B cell (primary cell): ENCODE data around the gene MPC1. TPM values are rescaled to one million over a fixed set of nuclear protein-coding genes. Genes with fewer than 3 reads are reported as not detected.

Source experiments
- ATAC-seq: fragments of 200-7000 bp; cut with Tn5 transposase; one replicate; pipeline ENCODE4 v1.10.0; 2021; ENCODE audit warnings: low read depth, mild to moderate bottlenecking, moderate number of reproducible peaks, moderate library complexity
- CTCF ChIA-PET: fragments of 350-600 bp; sonication (Branson Sonifier 250); formaldehyde crosslinking; loops from one replicate; lab custom pipeline; 2021; ENCODE audit warnings: antibody characterized with exemption, inconsistent platforms; lab: Charles Lee
- POLR2A ChIA-PET: fragments of 350-600 bp; sonication (Branson Sonifier 250); formaldehyde crosslinking; loops from one replicate; lab custom pipeline; 2021; ENCODE audit warnings: antibody characterized with exemption; lab: Charles Lee
- DNase-seq: peaks from one replicate; pipeline ENCODE4 v3.0.0; 2013
- H2AFZ ChIP-seq: 2 replicates; pipeline ENCODE4 v1.6.1; 2012; ENCODE audit warnings: mild to moderate bottlenecking, low read depth, low read length; ENCODE audit not compliant: insufficient read depth, poor library complexity, severe bottlenecking
- H3K27ac ChIP-seq, 2 donors: 1 replicate in 1 of 2; 2 replicates in 1 of 2; pipeline ENCODE4 v1.5.1; 2012 to 2013; ENCODE audit warnings: low read length in 2 of 2, mild to moderate bottlenecking in 2 of 2, moderate library complexity in 1 of 2
- H3K27me3 ChIP-seq, 4 experiments: fragments of 200-600 bp in 1 of 4; sonication (generic) in 1 of 4; replicated peaks in 1 of 4; 1 replicate in 2 of 4; 2 replicates in 2 of 4; pipeline versions ENCODE4 v1.6.1 to v1.7.0; 2013 to 2016; ENCODE audit warnings: low read length in 3 of 4, mild to moderate bottlenecking in 2 of 4, mixed read lengths in 1 of 4, moderate library complexity in 1 of 4; ENCODE audit not compliant: insufficient read depth in 4 of 4, control insufficient read depth in 3 of 4; ENCODE audit errors: control extremely low read depth in 1 of 4
- H3K36me3 ChIP-seq, 2 experiments: replicated peaks in 1 of 2; 1 replicate in 1 of 2; 2 replicates in 1 of 2; pipeline versions ENCODE4 v1.6.1 to v1.7.1; 2013; ENCODE audit warnings: low read length in 1 of 2; ENCODE audit not compliant: insufficient read depth in 2 of 2, control insufficient read depth in 1 of 2; ENCODE audit errors: control extremely low read depth in 1 of 2, extremely low read depth in 1 of 2
- H3K4me1 ChIP-seq, 2 donors: fragments of 200-600 bp in 1 of 2; sonication (generic) in 1 of 2; 1 replicate in 1 of 2; 2 replicates in 1 of 2; pipeline versions ENCODE4 v1.5.1 to v1.6.1; 2013 to 2017; ENCODE audit warnings: low read length in 2 of 2; ENCODE audit not compliant: control insufficient read depth in 2 of 2, insufficient read depth in 2 of 2
- H3K4me2 ChIP-seq: replicated peaks from 2 replicates; pipeline ENCODE3; 2012; ENCODE audit warnings: mild to moderate bottlenecking, low read depth, low read length; ENCODE audit not compliant: poor library complexity, severe bottlenecking
- H3K4me3 ChIP-seq, 5 experiments: fragments of 200-600 bp in 1 of 5; sonication (generic) in 1 of 5; 1 replicate in 3 of 5; 2 replicates in 2 of 5; pipeline versions ENCODE4 v1.5.1 to v1.7.0; 2011 to 2016; ENCODE audit warnings: low read length in 4 of 5, mild to moderate bottlenecking in 4 of 5, low read depth in 2 of 5, control low read depth in 1 of 5, moderate library complexity in 1 of 5; ENCODE audit not compliant: insufficient read depth in 1 of 5; ENCODE audit errors: control extremely low read depth in 1 of 5, extremely low read depth in 1 of 5
- H3K79me2 ChIP-seq: fragments of 200-600 bp; sonication (generic); one replicate; pipeline ENCODE4 v1.6.0; 2016; ENCODE audit warnings: low read length; ENCODE audit not compliant: control insufficient read depth, insufficient read depth
- H3K9ac ChIP-seq: fragments of 200-600 bp; sonication (generic); 2 replicates; pipeline ENCODE4 v1.6.1; 2017; ENCODE audit warnings: mild to moderate bottlenecking, low read length, moderate library complexity
- H3K9me3 ChIP-seq, 3 donors: one replicate each; pipeline versions ENCODE4 v1.6.1 to v1.7.1; 2013; ENCODE audit warnings: low read length in 2 of 3; ENCODE audit not compliant: control insufficient read depth in 2 of 3, insufficient read depth in 1 of 3; ENCODE audit errors: control extremely low read depth in 1 of 3
- H4K20me1 ChIP-seq: 2 replicates; pipeline ENCODE4 v1.6.0; 2012; ENCODE audit warnings: mild to moderate bottlenecking, low read length; ENCODE audit not compliant: insufficient read depth, control insufficient read depth, poor library complexity, severe bottlenecking
- H3K27ac Mint-ChIP-seq: one replicate; pipeline ENCODE4 v1.8.0; 2021; ENCODE audit warnings: mixed read lengths
- H3K27me3 Mint-ChIP-seq: one replicate; pipeline ENCODE4 v1.8.0; 2021; ENCODE audit warnings: mixed read lengths
- H3K4me1 Mint-ChIP-seq: one replicate; pipeline ENCODE4 v1.8.0; 2021; ENCODE audit warnings: mixed read lengths
- H3K4me3 Mint-ChIP-seq: one replicate; pipeline ENCODE4 v1.8.0; 2021; ENCODE audit warnings: mixed read lengths
- H3K9me3 Mint-ChIP-seq: one replicate; pipeline ENCODE4 v1.8.0; 2022; ENCODE audit warnings: mixed read lengths; ENCODE audit not compliant: insufficient read depth
- EZH2 ChIP-seq: IDR thresholded peaks from 2 replicates; pipeline ENCODE4 v1.6.1; 2012; ENCODE audit warnings: borderline replicate concordance, low read depth, mild to moderate bottlenecking, moderate library complexity, low read length; ENCODE audit not compliant: insufficient read depth, poor library complexity, severe bottlenecking
- WGBS: methylation state at CpG from one replicate; pipeline ENCODE4 v1.1.5; 2013; ENCODE audit warnings: missing lambda C conversion rate; ENCODE audit not compliant: insufficient coverage; 5-methylcytosine and 5-hydroxymethylcytosine counted together
- intact Hi-C: fragments of 100-400 bp; cut with micrococcal nuclease; formaldehyde crosslinking; loops from one replicate; pipeline ENCODE4 v1.10.0; 2022
- polyA plus RNA-seq: library from polyadenylated mRNA; depleted of rRNA; stranded (reverse); fragments of >200 nt; gene quantifications from 2 replicates; pipeline ENCODE4 v1.2.3, GENCODE V29; 2012
- total RNA-seq, 2 donors: library from RNA; stranded (reverse); fragments of 120-200 nt in 1 of 2; gene quantifications; 1 replicate in 1 of 2; 2 replicates in 1 of 2; pipeline versions ENCODE4 v1.2.3 to v1.2.4, GENCODE V29; 2013 to 2022
- TF ChIP-seq, protein P1 (sequence below): fragments of 200-600 bp; IDR thresholded peaks from one replicate; pipeline ENCODE4 v1.8.0; 2022; ENCODE audit warnings: antibody characterized with exemption, mild to moderate bottlenecking

The MPC1 gene
- total and polyA plus RNA-seq, 2 donors (not counting 1 experiment from before 2014, with no cell fraction given) = 19.8 to 23.9 TPM

DNA sequence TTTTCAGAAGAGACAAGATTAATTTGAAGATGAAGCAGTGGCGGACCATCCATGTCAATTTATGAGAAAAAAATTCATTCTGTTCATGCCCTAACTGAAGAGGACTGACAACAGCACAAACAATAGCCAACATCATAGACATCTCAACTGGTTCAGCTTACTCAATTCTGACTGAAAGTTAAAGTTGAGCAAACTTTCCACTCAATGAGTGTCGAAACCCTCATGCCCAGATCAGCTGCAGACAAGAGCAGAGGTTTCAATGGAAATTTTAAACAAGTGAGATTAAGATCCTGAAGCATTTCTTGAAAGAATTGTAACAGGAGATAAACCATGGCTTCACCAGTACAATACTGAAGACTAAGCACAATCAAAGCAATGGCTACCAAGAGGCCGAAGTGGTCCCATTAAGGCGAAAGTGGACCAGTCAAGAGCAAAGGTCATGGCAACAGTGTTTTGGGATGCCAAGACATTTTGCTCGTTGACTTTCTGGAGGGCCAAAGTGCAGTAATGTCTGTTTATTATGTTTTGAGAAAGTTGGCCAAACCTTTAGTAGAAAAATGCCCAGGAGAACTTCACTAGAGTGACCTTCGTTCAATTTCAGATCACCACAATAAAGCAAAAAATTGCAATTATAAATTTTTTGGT, 34.3 kb downstream of the MPC1 start:
- DNase-seq = no peak
- Histone ChIP-seq H3K27ac (no peak overlapping the region), H2AFZ (no peak overlapping the region), H3K27me3 (no peaks in the 10 kb centered on the region), H3K79me2 (no peaks in the 10 kb centered on the region), H3K4me1 (peaks cover 9 to 10% of the 10 kb centered on the region in 2 donors), H3K9ac (no peak overlapping the region), H3K4me3 (no peak overlapping the region), H4K20me1 (no peaks in the 10 kb centered on the region), H3K4me2 (no peak overlapping the region), H3K9me3 (peaks cover 0 to 6% (median 0%) of the 10 kb centered on the region in 3 donors), H3K36me3 (no peaks in the 10 kb centered on the region)
- peaks cover 2% of the 10 kb centered on the region for H3K9me3 Mint-ChIP-seq
- ChIA-PET CTCF (no interaction called here), POLR2A (no interaction called here)
- TF ChIP-seq, protein P1, sequence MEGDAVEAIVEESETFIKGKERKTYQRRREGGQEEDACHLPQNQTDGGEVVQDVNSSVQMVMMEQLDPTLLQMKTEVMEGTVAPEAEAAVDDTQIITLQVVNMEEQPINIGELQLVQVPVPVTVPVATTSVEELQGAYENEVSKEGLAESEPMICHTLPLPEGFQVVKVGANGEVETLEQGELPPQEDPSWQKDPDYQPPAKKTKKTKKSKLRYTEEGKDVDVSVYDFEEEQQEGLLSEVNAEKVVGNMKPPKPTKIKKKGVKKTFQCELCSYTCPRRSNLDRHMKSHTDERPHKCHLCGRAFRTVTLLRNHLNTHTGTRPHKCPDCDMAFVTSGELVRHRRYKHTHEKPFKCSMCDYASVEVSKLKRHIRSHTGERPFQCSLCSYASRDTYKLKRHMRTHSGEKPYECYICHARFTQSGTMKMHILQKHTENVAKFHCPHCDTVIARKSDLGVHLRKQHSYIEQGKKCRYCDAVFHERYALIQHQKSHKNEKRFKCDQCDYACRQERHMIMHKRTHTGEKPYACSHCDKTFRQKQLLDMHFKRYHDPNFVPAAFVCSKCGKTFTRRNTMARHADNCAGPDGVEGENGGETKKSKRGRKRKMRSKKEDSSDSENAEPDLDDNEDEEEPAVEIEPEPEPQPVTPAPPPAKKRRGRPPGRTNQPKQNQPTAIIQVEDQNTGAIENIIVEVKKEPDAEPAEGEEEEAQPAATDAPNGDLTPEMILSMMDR = no peak
- TF ChIP-seq EZH2 = no peak
- no peak for ATAC-seq
- H3K4me3 Mint-ChIP-seq = no peak overlapping the region
- H3K4me1 Mint-ChIP-seq = peaks cover 18% of the 10 kb centered on the region
- no peak overlapping the region for H3K27ac Mint-ChIP-seq
- intact Hi-C loops = no loop called here
- WGBS = 100% methylated on average over 3 of the region's 6 CpGs
- no peaks in the 10 kb centered on the region for H3K27me3 Mint-ChIP-seq

DNA sequence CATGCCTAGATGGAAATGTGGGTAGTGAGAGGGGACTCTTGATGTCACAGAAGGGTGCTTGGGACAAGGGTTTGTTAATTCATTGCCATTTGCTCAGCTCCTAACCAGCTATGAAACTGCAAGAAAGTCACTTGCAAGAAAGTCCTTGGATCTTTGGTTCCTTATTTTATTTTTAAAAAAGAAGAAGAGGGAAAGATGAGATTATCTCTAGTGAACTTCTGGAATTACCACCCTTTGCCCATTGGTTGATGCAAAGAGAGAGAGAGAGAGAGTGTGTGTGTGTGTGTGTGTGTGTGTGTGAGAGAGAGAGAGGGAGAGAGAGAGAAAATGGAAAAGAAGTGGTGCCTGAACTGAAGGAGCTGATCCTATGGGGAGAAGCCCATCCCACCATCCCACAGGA, 35.8 kb downstream of the MPC1 start:
- no peaks in the 10 kb centered on the region for H3K36me3 ChIP-seq
- H3K9me3 ChIP-seq = peaks cover 0 to 6% (median 0%) of the 10 kb centered on the region in 3 donors
- no peaks in the 10 kb centered on the region for H3K27me3 ChIP-seq
- ChIA-PET POLR2A (no interaction called here), CTCF (no interaction called here)
- no peak overlapping the region for H3K27ac ChIP-seq
- no peak overlapping the region for H3K4me2 ChIP-seq
- ATAC-seq (no peak), DNase-seq (no peak)
- no peak overlapping the region for H3K9ac ChIP-seq
- no peaks in the 10 kb centered on the region for H4K20me1 ChIP-seq
- H3K79me2 ChIP-seq = peaks cover 9% of the 10 kb centered on the region
- peaks cover 17% of the 10 kb centered on the region for H3K4me1 Mint-ChIP-seq
- intact Hi-C loops = no loop called here
- no peaks in the 10 kb centered on the region for H3K27me3 Mint-ChIP-seq
- H3K4me3 Mint-ChIP-seq = no peak overlapping the region
- no peak overlapping the region for H3K27ac Mint-ChIP-seq
- H3K9me3 Mint-ChIP-seq = peaks cover 2% of the 10 kb centered on the region
- TF ChIP-seq, protein P1 = no peak
- TF ChIP-seq EZH2 = no peak
- no peak overlapping the region for H3K4me3 ChIP-seq
- no peak overlapping the region for H2AFZ ChIP-seq
- peaks cover 11 to 16% of the 10 kb centered on the region in 2 donors for H3K4me1 ChIP-seq
